Vagina (tissue), 2 donors: Measurements from ENCODE around the gene ADAMTS12.

Experiments used
- POLR2A ChIP-seq, 2 donors: fragments of 450-650 bp; IDR thresholded peaks; one replicate each; pipeline ENCODE4 v1.6.1; 2017; ENCODE audit warnings: antibody characterized with exemption in 2 of 2, mild to moderate bottlenecking in 2 of 2, moderate library complexity in 2 of 2
- POLR2AphosphoS5 ChIP-seq, 2 donors: sonication (generic); formaldehyde crosslinking; IDR thresholded peaks; one replicate each; pipeline ENCODE4 v1.9.0; 2017; ENCODE audit warnings: antibody characterized with exemption in 2 of 2, mild to moderate bottlenecking in 2 of 2, low read depth in 1 of 2; ENCODE audit not compliant: insufficient read depth in 1 of 2
- TF ChIP-seq, protein P1 (sequence below), 3 experiments: fragments of 450-650 bp in 2 of 3; fragments of 200-600 bp in 1 of 3; sonication (generic) in 1 of 3; IDR thresholded peaks; one replicate each; pipeline ENCODE4 v1.5.1; 2017 to 2019; ENCODE audit warnings: antibody characterized with exemption in 3 of 3, mild to moderate bottlenecking in 2 of 3, moderate library complexity in 2 of 3

DNA sequence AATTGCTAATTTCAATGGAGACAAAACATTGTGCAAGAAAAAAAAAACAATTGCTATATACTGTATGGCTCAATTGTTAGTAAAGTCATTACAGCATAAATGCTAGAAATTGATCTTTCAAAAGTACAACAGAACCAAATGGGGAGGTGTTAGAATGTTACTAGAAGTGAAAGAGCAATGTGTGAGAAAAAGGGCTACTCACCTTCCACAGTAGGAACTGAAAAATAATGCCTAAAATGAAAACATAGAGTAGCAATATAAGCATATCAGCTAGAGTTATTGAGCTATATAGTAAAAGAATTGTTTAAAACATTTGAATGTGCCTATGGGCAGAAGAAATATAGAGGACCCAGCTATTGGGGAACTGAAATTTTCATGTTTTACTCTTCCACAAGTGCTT lies 33.5 kb upstream of the ADAMTS12 start:
- TF ChIP-seq, protein P1, sequence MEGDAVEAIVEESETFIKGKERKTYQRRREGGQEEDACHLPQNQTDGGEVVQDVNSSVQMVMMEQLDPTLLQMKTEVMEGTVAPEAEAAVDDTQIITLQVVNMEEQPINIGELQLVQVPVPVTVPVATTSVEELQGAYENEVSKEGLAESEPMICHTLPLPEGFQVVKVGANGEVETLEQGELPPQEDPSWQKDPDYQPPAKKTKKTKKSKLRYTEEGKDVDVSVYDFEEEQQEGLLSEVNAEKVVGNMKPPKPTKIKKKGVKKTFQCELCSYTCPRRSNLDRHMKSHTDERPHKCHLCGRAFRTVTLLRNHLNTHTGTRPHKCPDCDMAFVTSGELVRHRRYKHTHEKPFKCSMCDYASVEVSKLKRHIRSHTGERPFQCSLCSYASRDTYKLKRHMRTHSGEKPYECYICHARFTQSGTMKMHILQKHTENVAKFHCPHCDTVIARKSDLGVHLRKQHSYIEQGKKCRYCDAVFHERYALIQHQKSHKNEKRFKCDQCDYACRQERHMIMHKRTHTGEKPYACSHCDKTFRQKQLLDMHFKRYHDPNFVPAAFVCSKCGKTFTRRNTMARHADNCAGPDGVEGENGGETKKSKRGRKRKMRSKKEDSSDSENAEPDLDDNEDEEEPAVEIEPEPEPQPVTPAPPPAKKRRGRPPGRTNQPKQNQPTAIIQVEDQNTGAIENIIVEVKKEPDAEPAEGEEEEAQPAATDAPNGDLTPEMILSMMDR (IDR thresholded peaks at IDR 0.05), result no peak
- no peak for TF ChIP-seq POLR2A (IDR thresholded peaks at IDR 0.05)
- no peak for TF ChIP-seq POLR2AphosphoS5 (IDR thresholded peaks at IDR 0.05; ENCODE audit: insufficient read depth in 1 of 2, low read depth in 1 of 2)
